Prostate gland (tissue), 2 donors: ENCODE results near the gene GUCY1A2.

Experiments
- CTCF ChIP-seq, 4 experiments: fragments of 200-600 bp in 2 of 4; fragments of 450-650 bp in 2 of 4; sonication (generic) in 2 of 4; IDR thresholded peaks; 1 replicate in 3 of 4; 2 replicates in 1 of 4; pipeline ENCODE4 v1.5.1; 2016 to 2019; ENCODE audit warnings: antibody characterized with exemption in 4 of 4, mild to moderate bottlenecking in 2 of 4, moderate library complexity in 2 of 4
- POLR2A ChIP-seq: fragments of 450-650 bp; IDR thresholded peaks from one replicate; pipeline ENCODE4 v1.6.1; 2016; ENCODE audit warnings: antibody characterized with exemption, mild to moderate bottlenecking
- POLR2AphosphoS5 ChIP-seq: sonication (generic); formaldehyde crosslinking; IDR thresholded peaks from one replicate; pipeline ENCODE4 v1.6.1; 2017; ENCODE audit warnings: antibody characterized with exemption

GRCh38 chr11:106913141-106913540 lies 105.1 kb downstream of the GUCY1A2 start:
- TF ChIP-seq POLR2AphosphoS5 (no peak), POLR2A (no peak), CTCF (IDR thresholded peaks at IDR 0.05) (no peak)
